D721Med (cell line): ENCODE data around the gene TUT7.

Experiments used
- DNase-seq: peaks from one replicate; pipeline ENCODE4 v3.0.0; 2011; ENCODE audit warnings: low spot score; ENCODE audit not compliant: insufficient read length
- FAIRE-seq: peaks from 2 replicates; lab custom pipeline; 2011; peaks lifted over from hg19 to GRCh38; lab: Jason Lieb, UNC
- CTCF ChIP-seq: IDR thresholded peaks from 2 replicates; pipeline ENCODE4 v1.5.1; 2012; ENCODE audit warnings: mild to moderate bottlenecking, control low read depth; ENCODE audit not compliant: insufficient read depth; ENCODE audit errors: missing control alignments

The TUT7 gene

GRCh38 chr9:86330186-86330585, 24.0 kb downstream of the TUT7 start:
- FAIRE-seq (no peak), DNase-seq (no peak)
- TF ChIP-seq CTCF = no peak

GRCh38 chr9:86329649-86330048, 24.6 kb downstream of the TUT7 start:
- no peak for TF ChIP-seq CTCF
- FAIRE-seq = no peak
- DNase-seq = no peak

GRCh38 chr9:86328156-86328555, 26.1 kb downstream of the TUT7 start:
- no peak for TF ChIP-seq CTCF
- no peak for FAIRE-seq
- no peak for DNase-seq

- DNase-seq (no peak), FAIRE-seq (no peak)
- TF ChIP-seq CTCF = no peak
These were observed 27.7 kb downstream of the TUT7 start for GRCh38 chr9:86326536-86326935.

GRCh38 chr9:86324901-86325300, 29.3 kb downstream of the TUT7 start:
- no peak for TF ChIP-seq CTCF
- FAIRE-seq (no peak), DNase-seq (no peak)

GRCh38 chr9:86324308-86324707, 29.9 kb downstream of the TUT7 start:
- DNase-seq (no peak), FAIRE-seq (no peak)
- no peak for TF ChIP-seq CTCF

GRCh38 chr9:86322973-86323644, 31.1 kb downstream of the TUT7 start:
- TF ChIP-seq CTCF = no peak
- DNase-seq = no peak
- FAIRE-seq = no peak
